Activated naive CD8-positive, alpha-beta T cell treated with anti-CD3 and anti-CD28 coated beads for 36 hours (primary cell): Measurements from ENCODE around the gene WWP2. TPM values are rescaled to one million over a fixed set of nuclear protein-coding genes. Genes with fewer than 3 reads are reported as not detected.
A peak's percentile ranks its signal among the peaks of the same experiment; 100 is the strongest.
"Not testable (repeated sequence)": the region's sequence is repeated elsewhere in the genome, so short reads cannot be mapped to it uniquely, and the experiment has no call there.

Experiments
- DNase-seq: peaks from one replicate; pipeline ENCODE4 v3.0.0; 2021
- H3K27ac Mint-ChIP-seq: one replicate; pipeline ENCODE4 v1.8.0; 2022; ENCODE audit warnings: mild to moderate bottlenecking, moderate library complexity, mixed read lengths
- H3K27me3 Mint-ChIP-seq: one replicate; pipeline ENCODE4 v1.8.0; 2022; ENCODE audit warnings: mild to moderate bottlenecking, mixed read lengths
- H3K36me3 Mint-ChIP-seq: one replicate; pipeline ENCODE4 v1.8.0; 2021; ENCODE audit warnings: mild to moderate bottlenecking, mixed read lengths
- H3K4me1 Mint-ChIP-seq: one replicate; pipeline ENCODE4 v1.8.0; 2021; ENCODE audit warnings: mixed read lengths
- H3K4me3 Mint-ChIP-seq: one replicate; pipeline ENCODE4 v1.8.0; 2022; ENCODE audit warnings: mild to moderate bottlenecking, moderate library complexity, mixed read lengths
- H3K9me3 Mint-ChIP-seq: one replicate; pipeline ENCODE4 v1.8.0; 2022; ENCODE audit warnings: mixed read lengths
- total RNA-seq, 2 experiments: library from RNA; stranded (reverse); gene quantifications; one replicate each; pipeline ENCODE4 v1.2.3, GENCODE V29; 2021

WWP2 gene
- total RNA-seq, 2 experiments from 2014 or later: 32.1 to 35.3 TPM

DNA sequence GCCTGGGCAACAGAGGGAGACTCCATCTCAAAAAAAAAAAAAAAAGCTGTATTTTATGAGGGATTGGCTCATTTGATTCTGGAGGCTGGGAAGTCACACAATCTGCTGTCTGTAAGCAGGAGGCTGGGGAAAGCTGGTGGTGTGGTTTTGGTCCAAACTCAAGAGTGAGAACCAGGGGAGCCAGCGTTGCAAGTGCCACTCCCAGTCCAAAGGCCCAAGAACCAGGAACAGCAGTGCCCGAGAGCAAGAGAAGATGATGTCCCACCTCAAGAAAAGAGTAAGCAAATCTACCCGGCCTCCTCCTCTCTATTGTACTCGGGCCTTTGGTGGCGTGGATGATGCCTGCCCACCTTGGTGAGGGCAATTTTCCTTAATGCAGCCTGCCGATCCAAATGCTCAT lies 30.0 kb upstream of the WWP2 start:
- H3K27me3 Mint-ChIP-seq: no peaks in the 10 kb centered on the region
- H3K36me3 Mint-ChIP-seq: no peaks in the 10 kb centered on the region
- H3K4me3 Mint-ChIP-seq: no peak overlapping the region
- H3K27ac Mint-ChIP-seq: no peak overlapping the region
- DNase-seq: no peak
- peaks cover 8% of the 10 kb centered on the region for H3K4me1 Mint-ChIP-seq
- no peaks in the 10 kb centered on the region for H3K9me3 Mint-ChIP-seq

DNA sequence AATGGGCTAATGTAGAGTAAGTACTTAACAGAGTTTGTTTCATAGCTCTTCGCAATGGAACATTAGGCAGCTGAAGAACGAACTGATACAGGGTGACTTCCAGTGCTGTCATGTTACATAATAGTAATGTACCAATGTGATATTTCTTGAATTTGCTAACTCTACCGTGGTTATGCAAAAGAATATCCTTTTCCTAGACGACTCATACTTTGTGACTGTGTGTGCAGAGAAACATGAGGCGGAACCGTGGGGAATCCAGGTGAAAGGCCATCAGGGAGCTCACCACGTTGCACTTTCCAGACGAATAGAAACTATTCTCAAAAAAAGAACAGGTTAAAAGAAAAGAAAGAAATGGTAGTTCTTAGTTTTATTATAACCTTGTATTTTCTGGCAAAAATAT lies 20.6 kb upstream of the WWP2 start:
- Mint-ChIP-seq H3K4me3 (no peak overlapping the region), H3K27ac (no peak overlapping the region), H3K36me3 (peaks cover 44% of the 10 kb centered on the region), H3K27me3 (no peaks in the 10 kb centered on the region), H3K9me3 (no peaks in the 10 kb centered on the region), H3K4me1 (peaks cover 2% of the 10 kb centered on the region)
- DNase-seq: no peak

DNA sequence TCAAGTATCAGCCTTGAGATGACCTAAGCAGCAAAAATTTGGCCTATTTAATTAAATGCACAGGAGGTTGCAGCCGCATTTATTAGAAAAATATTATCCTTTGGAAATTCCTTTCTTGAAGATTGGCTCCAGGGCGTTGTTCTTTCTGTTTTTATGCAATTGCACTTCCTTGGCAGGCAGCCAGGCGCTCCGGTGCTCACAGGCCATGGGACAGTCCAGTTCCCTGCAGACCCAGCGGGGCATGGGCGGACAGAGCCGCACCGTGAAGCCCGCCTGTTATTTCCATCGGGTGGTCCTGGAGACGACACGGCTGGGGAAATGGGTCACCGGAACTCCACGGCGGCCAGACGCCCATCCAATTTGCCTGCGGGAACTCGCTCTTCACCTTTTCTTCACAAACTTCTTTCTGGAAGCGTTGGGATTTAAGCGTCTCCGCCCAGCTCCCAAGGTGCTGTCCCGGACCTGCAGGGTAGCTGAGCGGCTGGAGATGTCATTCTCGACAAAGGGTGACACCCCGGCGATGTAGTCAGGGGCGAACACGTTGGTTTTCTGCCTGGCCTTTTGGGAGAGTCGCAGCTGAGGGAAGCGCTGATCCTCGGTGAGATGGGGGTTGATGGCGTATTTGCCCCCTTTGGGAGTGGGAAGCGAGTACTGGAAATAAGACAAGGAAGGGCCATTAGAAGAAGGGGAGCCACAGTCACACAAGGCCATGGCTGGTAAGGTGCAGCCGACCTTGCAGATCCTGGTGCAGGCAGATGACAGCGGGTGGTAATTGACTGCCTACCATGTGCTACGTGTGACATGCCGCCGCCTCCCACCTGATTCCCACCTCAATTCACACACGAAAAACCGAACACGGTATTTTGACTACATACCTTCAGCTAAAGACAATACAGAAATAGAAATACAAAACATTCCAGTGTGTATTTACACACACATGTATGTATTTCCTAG lies 19.9 kb upstream of the WWP2 start:
- Mint-ChIP-seq H3K36me3 (peaks cover 45% of the 10 kb centered on the region), H3K27me3 (no peaks in the 10 kb centered on the region), H3K27ac (no peak overlapping the region), H3K4me1 (peaks cover 2% of the 10 kb centered on the region), H3K4me3 (no peak overlapping the region), H3K9me3 (no peaks in the 10 kb centered on the region)
- DNase-seq: no peak

DNA sequence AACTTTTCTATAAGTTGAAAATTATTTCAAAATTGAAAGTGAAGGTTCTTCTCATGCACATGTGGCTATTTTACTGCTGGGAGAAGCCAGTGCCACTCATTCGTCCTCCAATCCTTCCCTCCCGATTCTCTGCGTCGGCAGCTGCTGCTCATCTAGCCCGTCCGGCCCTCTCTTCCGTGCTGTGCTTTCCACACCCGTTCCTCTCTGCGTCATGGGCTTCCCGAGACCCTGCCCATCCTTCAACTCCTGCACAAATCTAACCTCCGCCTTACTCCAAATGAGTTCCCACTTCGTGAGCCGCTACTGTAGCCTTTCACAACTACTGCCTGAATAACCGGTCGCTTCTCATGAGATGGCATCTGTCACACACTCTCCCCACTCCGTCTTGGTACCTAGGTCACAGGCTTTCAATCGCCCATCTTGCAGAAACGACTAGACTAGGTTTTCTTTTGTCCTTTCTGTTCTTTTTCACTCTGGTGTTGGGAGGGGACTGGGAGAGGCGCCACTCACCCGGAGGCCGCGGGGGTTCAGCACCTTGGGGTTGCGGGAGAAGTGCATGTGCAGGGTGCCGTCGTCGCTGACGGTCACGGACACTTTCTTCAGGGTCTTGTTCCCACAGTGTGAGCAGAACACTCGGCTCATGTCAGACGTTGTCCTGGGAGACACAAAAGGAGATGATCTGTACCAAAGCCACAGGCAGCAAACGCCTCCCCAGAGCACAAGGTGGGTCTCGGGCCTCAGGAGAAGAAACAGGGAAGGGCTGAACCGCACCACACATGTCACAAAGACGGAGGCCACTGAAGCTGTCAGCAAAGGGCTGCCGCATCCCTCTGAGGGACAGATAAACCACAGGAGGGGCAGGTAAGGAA lies 17.5 kb upstream of the WWP2 start:
- H3K27ac Mint-ChIP-seq: no peak overlapping the region
- no peaks in the 10 kb centered on the region for H3K27me3 Mint-ChIP-seq
- no peaks in the 10 kb centered on the region for H3K9me3 Mint-ChIP-seq
- peaks cover 3% of the 10 kb centered on the region for H3K4me1 Mint-ChIP-seq
- H3K36me3 Mint-ChIP-seq: peaks cover 54% of the 10 kb centered on the region
- H3K4me3 Mint-ChIP-seq: no peak overlapping the region
- DNase-seq: no peak

DNA sequence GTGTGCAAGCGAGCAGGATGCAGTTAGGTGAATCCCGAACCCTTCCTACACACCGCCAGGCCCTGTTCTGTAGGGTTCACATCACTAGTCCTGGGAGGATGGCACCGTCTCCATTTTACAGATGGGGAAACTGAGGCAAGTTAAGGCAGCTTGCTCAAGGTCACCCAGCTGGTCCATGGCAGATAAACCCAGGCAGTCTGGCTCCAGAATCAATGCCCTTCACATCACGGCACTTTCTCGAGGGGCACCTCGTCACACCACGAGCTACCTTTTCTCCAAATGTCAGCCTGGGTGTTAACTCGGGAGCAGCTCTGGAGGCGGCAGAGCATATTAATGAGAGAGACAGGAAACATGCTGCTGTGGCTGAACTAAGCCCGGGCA lies 16.9 kb upstream of the WWP2 start:
- Mint-ChIP-seq H3K4me3 (no peak overlapping the region), H3K27me3 (no peaks in the 10 kb centered on the region), H3K9me3 (no peaks in the 10 kb centered on the region), H3K4me1 (peaks cover 3% of the 10 kb centered on the region), H3K36me3 (peaks cover 50% of the 10 kb centered on the region), H3K27ac (no peak overlapping the region)
- no peak for DNase-seq

DNA sequence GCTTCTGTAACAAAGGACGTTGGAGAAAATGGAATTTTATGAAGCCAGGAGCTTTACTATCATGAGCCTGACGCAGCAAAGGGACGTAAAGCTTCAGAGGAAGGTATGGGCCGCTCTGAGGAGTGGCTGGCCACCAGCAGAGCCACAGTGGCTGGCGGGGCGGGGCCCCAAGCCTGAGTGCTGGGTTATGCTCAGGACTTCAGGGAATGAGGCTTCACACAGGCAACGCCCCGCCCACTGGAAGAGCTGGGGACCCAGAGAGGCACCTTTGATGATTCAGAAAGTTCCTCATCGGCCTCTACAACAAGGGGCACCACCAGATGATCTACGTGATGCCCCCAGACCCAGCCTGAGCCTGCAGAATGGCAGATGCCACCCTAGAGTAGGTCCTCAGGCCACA lies 16.2 kb upstream of the WWP2 start:
- no peaks in the 10 kb centered on the region for H3K27me3 Mint-ChIP-seq
- no peaks in the 10 kb centered on the region for H3K9me3 Mint-ChIP-seq
- no peak for DNase-seq
- peaks cover 47% of the 10 kb centered on the region for H3K36me3 Mint-ChIP-seq
- H3K27ac Mint-ChIP-seq: no peak overlapping the region
- peaks cover 3% of the 10 kb centered on the region for H3K4me1 Mint-ChIP-seq
- no peak overlapping the region for H3K4me3 Mint-ChIP-seq

DNA sequence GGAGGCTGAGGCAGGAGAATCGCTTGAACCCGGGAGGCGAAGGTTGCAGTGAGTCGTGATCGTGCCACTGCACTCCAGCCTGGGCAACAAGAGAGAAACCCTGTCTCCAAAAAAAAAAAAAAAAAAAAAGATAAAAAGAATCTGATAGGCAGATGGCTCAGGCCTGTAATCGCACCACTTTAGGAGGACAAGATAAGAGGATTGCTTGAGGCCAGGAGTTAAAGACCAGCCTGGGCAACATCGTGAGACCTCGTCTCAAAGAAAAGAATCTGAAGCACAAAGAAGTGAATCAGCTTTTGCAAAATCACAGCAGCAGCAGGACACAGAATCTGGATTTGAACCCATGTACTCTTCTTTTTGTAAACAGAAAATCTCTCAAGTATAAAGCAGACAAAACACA lies 15.0 kb upstream of the WWP2 start:
- Mint-ChIP-seq H3K36me3 (peaks cover 51% of the 10 kb centered on the region), H3K4me3 (no peak overlapping the region), H3K27me3 (no peaks in the 10 kb centered on the region), H3K9me3 (no peaks in the 10 kb centered on the region), H3K27ac (peak overlapping the region; percentile 40), H3K4me1 (peaks cover 5% of the 10 kb centered on the region)
- no peak for DNase-seq

DNA sequence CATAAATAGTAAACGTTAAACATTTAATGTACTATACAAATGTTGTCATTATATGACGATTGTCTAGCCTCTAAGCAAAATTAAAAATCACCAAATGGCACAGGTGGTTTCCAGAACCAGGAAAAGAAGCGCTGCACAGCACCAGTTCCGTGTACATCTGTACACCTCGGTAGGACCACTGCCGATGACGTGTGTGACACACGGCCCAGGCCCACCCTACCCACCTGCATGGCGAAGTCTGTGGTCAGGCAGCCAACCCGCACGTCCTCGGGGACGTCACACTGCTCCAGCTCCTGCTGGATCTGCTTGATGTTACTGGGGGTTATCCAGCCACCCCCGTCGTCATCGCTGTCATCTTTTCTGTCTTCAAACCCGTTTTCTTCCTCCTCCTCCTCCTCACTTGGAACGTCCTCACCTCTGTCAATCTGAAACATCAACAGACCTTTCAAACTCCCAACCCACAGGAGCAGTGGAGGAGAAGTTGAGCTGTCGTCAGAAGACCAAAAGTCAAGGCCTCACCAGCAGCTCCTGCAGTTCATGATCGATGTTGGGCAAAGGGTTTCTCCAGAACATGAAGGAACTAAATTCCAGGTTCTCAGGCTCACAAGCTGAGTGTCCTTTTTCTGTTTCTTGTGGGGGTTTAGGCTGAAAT lies 13.3 kb upstream of the WWP2 start:
- H3K27me3 Mint-ChIP-seq: no peaks in the 10 kb centered on the region
- H3K27ac Mint-ChIP-seq: no peak overlapping the region
- H3K36me3 Mint-ChIP-seq: peaks cover 57% of the 10 kb centered on the region
- H3K4me3 Mint-ChIP-seq: no peak overlapping the region
- no peaks in the 10 kb centered on the region for H3K9me3 Mint-ChIP-seq
- no peak for DNase-seq
- peaks cover 18% of the 10 kb centered on the region for H3K4me1 Mint-ChIP-seq

DNA sequence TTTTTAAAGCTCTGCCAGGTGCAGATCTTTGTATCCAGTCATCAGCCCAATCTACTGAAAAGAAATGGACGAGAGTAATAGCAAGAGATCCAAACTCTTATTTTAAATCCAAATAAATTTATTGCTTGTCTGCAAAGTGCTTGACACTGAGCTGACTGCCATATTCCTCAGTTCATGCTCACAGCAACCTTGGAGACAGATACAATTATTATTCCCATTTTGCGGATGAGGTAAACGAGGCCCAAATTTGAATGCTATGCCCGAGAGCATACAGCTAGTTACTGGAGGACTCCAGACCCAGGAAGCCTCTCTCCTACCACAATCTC lies 8.0 kb upstream of the WWP2 start:
- no peak for DNase-seq
- Mint-ChIP-seq H3K36me3 (peaks cover 38% of the 10 kb centered on the region), H3K9me3 (no peaks in the 10 kb centered on the region), H3K4me1 (peaks cover 20% of the 10 kb centered on the region), H3K27ac (peak overlapping the region; percentile 99), H3K4me3 (peak overlapping the region; percentile 99), H3K27me3 (no peaks in the 10 kb centered on the region)

DNA sequence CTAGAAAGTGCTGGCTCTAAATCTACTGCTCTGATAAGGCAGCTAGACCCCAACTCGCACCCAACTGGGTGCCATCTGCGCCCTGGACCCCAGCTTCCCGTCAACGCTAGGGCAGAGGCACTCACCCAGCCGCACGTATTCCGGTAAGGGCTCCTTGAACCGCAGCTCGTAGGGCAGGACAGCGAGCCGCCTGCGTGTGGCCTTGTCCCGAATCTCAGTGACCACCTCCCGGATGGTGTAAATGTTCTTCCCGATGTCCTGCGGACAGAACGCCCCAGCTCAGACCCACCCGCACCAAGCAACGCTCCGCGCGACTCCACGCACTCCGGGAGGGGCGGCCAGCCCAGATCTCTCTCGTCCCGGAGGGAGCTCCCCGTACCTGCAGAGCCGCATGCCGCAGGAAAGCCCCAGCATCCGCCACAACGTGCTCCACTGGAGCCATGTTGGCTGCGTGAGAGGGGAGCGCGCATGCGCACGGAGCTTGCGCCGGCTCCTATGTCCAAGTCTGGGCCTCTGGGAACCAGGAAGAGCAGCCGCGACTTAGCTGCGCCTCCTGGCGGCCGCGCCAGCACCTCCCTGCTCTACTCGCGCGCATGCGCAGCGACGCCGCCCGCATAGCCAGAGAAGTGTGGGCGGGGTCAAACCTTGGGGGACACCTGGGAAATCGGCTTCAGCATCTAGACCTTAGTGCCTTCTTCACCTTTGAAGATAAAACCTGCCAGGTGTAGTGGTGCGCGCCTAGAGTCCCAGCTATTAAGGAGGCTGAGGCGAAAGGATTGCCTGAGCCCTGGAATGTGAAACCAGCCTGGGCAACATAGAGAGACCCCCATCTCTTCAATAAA lies 7.4 kb upstream of the WWP2 start, which contains the start of gene NOB1:
Gene NOB1, minus strand, starts transcription at position 458 of the 842 bp plus-strand sequence. Its CDS starts 16 bp downstream, at position 442.
- DNase-seq: peak; percentile 98
- Mint-ChIP-seq H3K4me1 (peaks cover 19% of the 10 kb centered on the region), H3K27ac (peak within 1 kb of the TSS; percentile 99), H3K27me3 (no peaks in the 10 kb centered on the region), H3K9me3 (no peaks in the 10 kb centered on the region), H3K36me3 (peaks cover 35% of the 10 kb centered on the region), H3K4me3 (peak within 1 kb of the TSS; percentile 99)

DNA sequence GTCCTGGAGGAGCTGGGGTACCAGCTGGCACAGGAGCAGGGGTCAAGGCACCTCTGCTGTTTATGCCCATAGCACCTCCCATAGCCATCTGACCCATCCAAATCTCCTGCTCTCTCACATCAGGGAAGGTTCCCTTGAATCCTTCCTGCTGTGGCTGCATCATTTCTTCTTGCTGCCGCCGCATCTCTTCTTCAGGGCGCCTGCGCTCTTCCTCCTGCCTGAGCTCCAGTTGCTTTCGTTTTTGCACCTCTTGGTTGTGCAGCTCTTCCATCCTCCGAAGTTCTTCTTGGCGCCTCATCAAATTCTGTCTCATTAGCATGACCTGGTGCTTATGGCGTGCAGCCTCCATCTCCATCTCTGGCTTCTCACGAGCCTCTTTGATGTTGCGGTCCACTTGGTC lies 5.4 kb upstream of the WWP2 start:
- no peak overlapping the region for H3K4me3 Mint-ChIP-seq
- DNase-seq: no peak
- no peaks in the 10 kb centered on the region for H3K9me3 Mint-ChIP-seq
- H3K27ac Mint-ChIP-seq: no peak overlapping the region
- no peaks in the 10 kb centered on the region for H3K27me3 Mint-ChIP-seq
- peaks cover 22% of the 10 kb centered on the region for H3K4me1 Mint-ChIP-seq
- H3K36me3 Mint-ChIP-seq: peaks cover 26% of the 10 kb centered on the region

DNA sequence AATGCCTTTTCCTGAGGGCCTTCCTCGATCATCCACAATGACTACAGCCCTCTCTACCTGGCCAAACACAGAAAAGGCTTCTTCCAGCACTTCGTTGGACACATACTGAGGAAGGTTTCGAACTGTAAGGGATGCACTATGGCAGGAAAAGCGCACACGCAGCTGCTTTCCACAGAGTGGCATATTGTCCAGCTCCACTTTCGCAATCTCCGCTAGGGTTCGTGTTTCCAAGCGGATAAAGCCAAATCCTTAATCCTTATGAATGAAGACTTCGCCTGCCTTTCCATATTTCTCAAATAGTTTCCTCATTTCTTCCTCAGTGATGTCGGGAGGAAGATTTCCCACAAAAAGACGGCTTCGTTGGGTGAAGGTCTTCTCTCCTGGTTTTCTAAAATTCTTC lies 4.8 kb upstream of the WWP2 start:
- not testable (repeated sequence) for H3K4me3 Mint-ChIP-seq, DNase-seq, H3K27me3 Mint-ChIP-seq, H3K9me3 Mint-ChIP-seq, H3K27ac Mint-ChIP-seq
- Mint-ChIP-seq H3K4me1 (peaks cover 15% of the 10 kb centered on the region), H3K36me3 (peaks cover 20% of the 10 kb centered on the region)

DNA sequence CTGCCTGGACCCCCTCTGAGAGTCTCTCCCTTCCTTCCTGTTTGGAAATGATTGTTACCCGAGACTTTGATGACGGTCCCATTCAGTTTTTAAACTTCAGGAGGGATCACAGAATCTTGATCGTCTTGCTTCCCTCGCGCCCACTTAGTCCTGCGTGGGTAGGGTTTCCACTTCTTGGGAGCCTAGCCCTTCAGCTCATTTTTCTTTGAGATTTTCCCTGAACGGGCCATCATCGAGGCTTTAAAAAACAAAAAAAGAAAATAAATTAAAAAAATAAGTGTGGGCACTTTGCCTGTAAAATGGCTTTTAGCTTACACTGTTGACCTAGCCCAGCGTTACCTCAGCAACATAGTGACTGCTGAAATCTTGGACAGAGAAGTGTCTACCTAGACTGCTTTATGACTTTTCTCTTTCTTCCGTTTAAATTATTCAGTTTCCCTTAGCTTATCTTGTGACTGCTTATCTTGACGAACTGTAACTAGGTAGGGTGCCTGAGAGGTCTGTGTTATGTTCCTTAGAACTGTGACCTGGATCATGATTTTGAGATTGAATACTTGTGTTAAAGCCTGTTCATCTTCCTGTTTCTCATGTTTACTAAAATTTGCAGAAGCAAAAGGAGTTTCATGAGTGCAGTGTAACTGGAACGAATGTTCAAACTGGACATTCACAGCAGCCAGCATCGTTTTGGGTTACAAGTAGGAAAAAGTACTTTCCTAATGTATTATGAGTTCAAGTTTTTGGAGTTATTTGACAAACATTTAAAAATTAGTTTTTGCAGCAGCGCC lies 874 bp downstream of the WWP2 start:
- H3K27ac Mint-ChIP-seq: peak overlapping the region; percentile 92
- H3K27me3 Mint-ChIP-seq: peaks cover 3% of the 10 kb centered on the region
- peaks cover 7% of the 10 kb centered on the region for H3K36me3 Mint-ChIP-seq
- H3K9me3 Mint-ChIP-seq: no peaks in the 10 kb centered on the region
- no peak for DNase-seq
- H3K4me3 Mint-ChIP-seq: peak overlapping the region; percentile 93
- H3K4me1 Mint-ChIP-seq: peaks cover 25% of the 10 kb centered on the region

DNA sequence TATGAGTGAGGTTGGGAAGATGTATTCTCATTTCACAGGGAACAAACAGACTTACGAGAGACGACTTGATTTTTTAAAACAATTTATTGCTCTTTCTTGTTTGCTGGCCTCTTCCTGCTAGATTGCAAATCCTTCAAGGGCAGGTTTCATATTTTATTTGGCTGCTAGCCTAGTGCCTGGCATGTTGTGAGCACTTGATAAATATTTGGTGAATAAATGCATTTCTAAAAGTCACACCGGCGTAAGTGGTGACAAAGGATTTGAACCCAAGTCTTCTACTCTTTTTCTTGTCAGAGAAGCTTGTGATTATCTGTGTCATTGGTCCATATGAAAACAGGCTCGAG lies 1.4 kb downstream of the WWP2 start:
- Mint-ChIP-seq H3K9me3 (no peaks in the 10 kb centered on the region), H3K4me3 (peak overlapping the region; percentile 93), H3K4me1 (peaks cover 26% of the 10 kb centered on the region), H3K36me3 (peaks cover 7% of the 10 kb centered on the region), H3K27ac (peak overlapping the region; percentile 76), H3K27me3 (peaks cover 3% of the 10 kb centered on the region)
- no peak for DNase-seq
